ENCODE data around the gene LRRC2. TPM values are rescaled to one million over a fixed set of nuclear protein-coding genes. Genes with fewer than 3 reads are reported as not detected.

The LRRC2 gene
- total RNA-seq, 4 donors from 2014 or later: 0.59 to 1.5 (median 0.60) TPM; not detected in 1

- no peak overlapping the region for H3K4me3 ChIP-seq
- DNase-seq (ENCODE audit: low spot score in 2 of 2): no peak
- WGBS, 2 donors: 71 to 78% methylated on average over 6 of the region's 6 CpGs
These were observed 20.1 kb downstream of the LRRC2 start for GRCh38 chr3:46545818-46546630.

GRCh38 chr3:46544771-46545503, 21.2 kb downstream of the LRRC2 start:
- peaks cover 0 to 4% of the 10 kb centered on the region in 2 donors for H3K27me3 ChIP-seq
- no peak for DNase-seq (ENCODE audit: low spot score in 2 of 2)
- TF ChIP-seq POLR2A (IDR thresholded peaks at IDR 0.05): no peak
- no peak for TF ChIP-seq EP300 (IDR thresholded peaks at IDR 0.05)
- TF ChIP-seq CTCF (IDR thresholded peaks at IDR 0.05): no peak
- H3K4me1 ChIP-seq: peaks cover 0 to under 1% (median 0%) of the 10 kb centered on the region in 4 donors
- H3K9me3 ChIP-seq: no peaks in the 10 kb centered on the region
- H3K4me3 ChIP-seq: no peak overlapping the region
- no peaks in the 10 kb centered on the region for H3K36me3 ChIP-seq
- WGBS, 2 donors: 75 to 83% methylated on average over 17 of the region's 17 CpGs
- H3K27ac ChIP-seq: no peak overlapping the region

More at GRCh38 chr3:46545818-46546630, 20.1 kb downstream of the LRRC2 start:
- no peaks in the 10 kb centered on the region for H3K36me3 ChIP-seq
- H3K27me3 ChIP-seq: peaks cover 0 to 4% of the 10 kb centered on the region in 2 donors
- no peaks in the 10 kb centered on the region for H3K4me1 ChIP-seq
- no peak for TF ChIP-seq CTCF (IDR thresholded peaks at IDR 0.05)
- H3K9me3 ChIP-seq: no peaks in the 10 kb centered on the region
- no peak overlapping the region for H3K27ac ChIP-seq

DNA sequence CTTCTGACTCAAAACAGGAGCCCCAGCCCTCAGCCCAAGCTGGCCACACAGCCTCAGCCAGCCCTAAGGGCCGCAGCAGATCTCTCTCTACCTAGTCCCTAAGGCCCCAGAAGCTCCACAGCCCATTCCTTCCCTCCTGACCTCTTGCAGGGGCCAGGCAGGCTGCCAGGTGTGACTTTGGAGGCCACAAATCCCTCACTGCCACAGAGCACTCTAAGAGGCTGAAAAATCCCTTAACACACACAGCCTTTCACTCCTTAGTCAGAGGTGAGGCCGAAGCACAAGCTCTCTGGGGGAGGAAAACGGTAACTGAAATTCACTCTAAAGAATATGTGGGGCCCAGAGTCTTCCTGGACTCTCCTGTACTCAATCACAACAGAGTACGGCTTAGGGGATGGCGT, 23.3 kb downstream of the LRRC2 start:
- WGBS, 2 donors: 73 to 79% methylated on average over 4 to 5 of the region's 5 CpGs
- no peaks in the 10 kb centered on the region for H3K9me3 ChIP-seq
- no peaks in the 10 kb centered on the region for H3K36me3 ChIP-seq
- peaks cover 0 to 4% of the 10 kb centered on the region in 2 donors for H3K27me3 ChIP-seq
- no peak for DNase-seq (ENCODE audit: low spot score in 2 of 2)
- TF ChIP-seq CTCF (IDR thresholded peaks at IDR 0.05) (no peak), EP300 (IDR thresholded peaks at IDR 0.05) (no peak), POLR2A (IDR thresholded peaks at IDR 0.05) (no peak)
- H3K4me1 ChIP-seq: peaks cover 0 to 11% (median 4%) of the 10 kb centered on the region in 4 donors
- no peak overlapping the region for H3K27ac ChIP-seq
- H3K4me3 ChIP-seq: no peak overlapping the region

DNA sequence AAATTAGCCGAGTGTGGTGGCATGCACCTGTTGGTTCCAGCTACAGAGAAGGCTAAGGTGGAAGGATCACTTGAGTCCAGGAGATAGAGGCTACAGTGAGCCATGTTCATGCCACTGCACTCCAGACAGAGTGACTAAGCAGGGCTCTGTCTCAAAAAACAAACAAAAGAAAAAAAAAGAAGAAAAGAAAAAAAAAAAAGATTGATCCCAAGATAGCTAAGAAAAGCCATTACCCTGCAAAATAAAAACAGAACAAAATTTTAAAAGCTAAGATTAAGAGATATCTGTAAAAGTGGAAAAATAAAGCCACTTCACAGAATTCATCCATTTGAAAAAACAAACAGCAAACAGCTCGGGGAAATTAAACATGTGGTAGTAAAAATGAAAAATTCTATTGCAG, 23.8 kb downstream of the LRRC2 start:
- Histone ChIP-seq H3K36me3 (no peaks in the 10 kb centered on the region), H3K9me3 (no peaks in the 10 kb centered on the region), H3K27me3 (peaks cover 0 to 4% of the 10 kb centered on the region in 2 donors), H3K27ac (no peak overlapping the region), H3K4me1 (peaks cover 0 to 11% (median 4%) of the 10 kb centered on the region in 4 donors), H3K4me3 (no peak overlapping the region)
- no peak for DNase-seq (ENCODE audit: low spot score in 2 of 2)
- 75 to 79% methylated on average over 2 of the region's 2 CpGs for WGBS, 2 donors
- TF ChIP-seq EP300 (IDR thresholded peaks at IDR 0.05) (no peak), CTCF (IDR thresholded peaks at IDR 0.05) (no peak), POLR2A (IDR thresholded peaks at IDR 0.05) (no peak)

- H3K4me1 ChIP-seq: peaks cover 0 to 11% (median 4%) of the 10 kb centered on the region in 4 donors
- peaks cover 0 to 4% of the 10 kb centered on the region in 2 donors for H3K27me3 ChIP-seq
- no peaks in the 10 kb centered on the region for H3K9me3 ChIP-seq
- WGBS, 2 donors: 40 to 44% methylated on average over 1 of the region's 1 CpG
- H3K4me3 ChIP-seq: no peak overlapping the region
- no peaks in the 10 kb centered on the region for H3K36me3 ChIP-seq
- H3K27ac ChIP-seq: no peak overlapping the region
- TF ChIP-seq POLR2A (IDR thresholded peaks at IDR 0.05) (no peak), CTCF (IDR thresholded peaks at IDR 0.05) (no peak), EP300 (IDR thresholded peaks at IDR 0.05) (no peak)
- DNase-seq (ENCODE audit: low spot score in 2 of 2): no peak
These were observed 24.3 kb downstream of the LRRC2 start for GRCh38 chr3:46541835-46542234.

All from tibial nerve (tissue), 4 donors.